WERI-Rb-1 (cell line): ENCODE data around the gene CHRNA10.
A peak's percentile ranks its signal among the peaks of the same experiment; 100 is the strongest.
"Not testable (repeated sequence)": the region's sequence is repeated elsewhere in the genome, so short reads cannot be mapped to it uniquely, and the experiment has no call there.

ENCODE experiments used
- DNase-seq: peaks from one replicate; pipeline ENCODE4 v3.0.0-alpha.2; 2020
- H3K27ac ChIP-seq: fragments of 250-450 bp; sonication (Bioruptor Pico); 2 replicates; pipeline ENCODE4 v1.5.1; 2020; ENCODE audit warnings: mild to moderate bottlenecking, moderate library complexity
- H3K27me3 ChIP-seq: fragments of 250-450 bp; sonication (Bioruptor Pico); 2 replicates; pipeline ENCODE4 v1.5.1; 2021; ENCODE audit warnings: mild to moderate bottlenecking, low read depth, moderate library complexity; ENCODE audit not compliant: insufficient read depth, severe bottlenecking
- H3K36me3 ChIP-seq: fragments of 250-450 bp; sonication (Bioruptor Pico); 2 replicates; pipeline ENCODE4 v1.5.1; 2020; ENCODE audit warnings: mild to moderate bottlenecking, moderate library complexity
- H3K4me3 ChIP-seq: 2 replicates; pipeline ENCODE4 v1.5.1; 2011; ENCODE audit warnings: low read depth, mild to moderate bottlenecking, control low read depth, low read length
- H3K9me3 ChIP-seq: fragments of 250-450 bp; sonication (Bioruptor Pico); 2 replicates; pipeline ENCODE4 v1.5.1; 2021; ENCODE audit warnings: mild to moderate bottlenecking, moderate library complexity; ENCODE audit not compliant: severe bottlenecking
- TF ChIP-seq, protein P1 (sequence below): IDR thresholded peaks from 2 replicates; pipeline ENCODE4 v1.5.1; 2011; ENCODE audit warnings: low read depth, mild to moderate bottlenecking, control low read depth, inconsistent platforms, low read length

CHRNA10 gene

DNA sequence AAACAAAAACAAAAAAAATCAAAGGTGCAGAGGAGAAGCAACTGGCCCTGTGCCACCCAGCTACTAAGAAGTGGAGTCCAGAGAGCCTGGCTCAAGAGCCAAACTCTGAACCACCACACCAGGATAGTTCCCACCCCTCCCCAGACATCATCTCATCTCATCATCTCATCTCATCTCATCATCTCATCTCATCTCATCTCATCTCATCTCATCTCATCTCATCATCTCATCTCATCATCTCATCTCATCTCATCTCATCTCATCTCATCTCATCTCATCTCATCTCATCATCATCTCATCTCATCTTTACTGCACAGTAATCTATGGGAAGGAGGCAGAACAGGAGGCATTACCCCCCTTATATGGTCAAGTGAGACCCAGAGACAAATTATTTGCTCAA lies 8.3 kb downstream of the CHRNA10 start:
- no peaks in the 10 kb centered on the region for H3K9me3 ChIP-seq
- DNase-seq, result no peak
- peaks cover 19% of the 10 kb centered on the region for H3K36me3 ChIP-seq
- H3K27me3 ChIP-seq, result no peaks in the 10 kb centered on the region
- no peak overlapping the region for H3K4me3 ChIP-seq
- TF ChIP-seq, protein P1, sequence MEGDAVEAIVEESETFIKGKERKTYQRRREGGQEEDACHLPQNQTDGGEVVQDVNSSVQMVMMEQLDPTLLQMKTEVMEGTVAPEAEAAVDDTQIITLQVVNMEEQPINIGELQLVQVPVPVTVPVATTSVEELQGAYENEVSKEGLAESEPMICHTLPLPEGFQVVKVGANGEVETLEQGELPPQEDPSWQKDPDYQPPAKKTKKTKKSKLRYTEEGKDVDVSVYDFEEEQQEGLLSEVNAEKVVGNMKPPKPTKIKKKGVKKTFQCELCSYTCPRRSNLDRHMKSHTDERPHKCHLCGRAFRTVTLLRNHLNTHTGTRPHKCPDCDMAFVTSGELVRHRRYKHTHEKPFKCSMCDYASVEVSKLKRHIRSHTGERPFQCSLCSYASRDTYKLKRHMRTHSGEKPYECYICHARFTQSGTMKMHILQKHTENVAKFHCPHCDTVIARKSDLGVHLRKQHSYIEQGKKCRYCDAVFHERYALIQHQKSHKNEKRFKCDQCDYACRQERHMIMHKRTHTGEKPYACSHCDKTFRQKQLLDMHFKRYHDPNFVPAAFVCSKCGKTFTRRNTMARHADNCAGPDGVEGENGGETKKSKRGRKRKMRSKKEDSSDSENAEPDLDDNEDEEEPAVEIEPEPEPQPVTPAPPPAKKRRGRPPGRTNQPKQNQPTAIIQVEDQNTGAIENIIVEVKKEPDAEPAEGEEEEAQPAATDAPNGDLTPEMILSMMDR, result no peak
- no peak overlapping the region for H3K27ac ChIP-seq

DNA sequence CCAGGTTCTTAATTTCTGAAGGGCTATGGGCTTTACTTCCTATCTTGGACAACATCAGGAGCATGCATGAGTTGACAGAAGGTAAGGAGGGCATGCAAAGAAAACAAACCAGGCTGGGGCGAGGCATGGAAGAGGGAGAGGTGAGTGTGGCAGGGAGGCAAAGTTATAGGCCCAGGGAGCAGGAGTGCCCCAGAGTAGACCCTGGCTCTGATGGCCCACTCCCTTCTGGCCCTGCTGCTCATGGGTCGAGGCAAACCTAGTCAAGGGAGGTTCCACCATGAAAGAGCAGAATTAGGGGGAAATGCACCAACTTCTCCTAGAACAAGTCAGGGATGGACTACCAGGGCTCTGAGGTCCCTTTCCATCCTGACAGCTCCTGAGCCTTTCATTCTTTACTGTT lies 10.2 kb downstream of the CHRNA10 start:
- Histone ChIP-seq H3K9me3 (no peaks in the 10 kb centered on the region), H3K36me3 (peaks cover 12% of the 10 kb centered on the region), H3K27ac (no peak overlapping the region), H3K27me3 (no peaks in the 10 kb centered on the region), H3K4me3 (no peak overlapping the region)
- TF ChIP-seq, protein P1, result no peak
- no peak for DNase-seq

DNA sequence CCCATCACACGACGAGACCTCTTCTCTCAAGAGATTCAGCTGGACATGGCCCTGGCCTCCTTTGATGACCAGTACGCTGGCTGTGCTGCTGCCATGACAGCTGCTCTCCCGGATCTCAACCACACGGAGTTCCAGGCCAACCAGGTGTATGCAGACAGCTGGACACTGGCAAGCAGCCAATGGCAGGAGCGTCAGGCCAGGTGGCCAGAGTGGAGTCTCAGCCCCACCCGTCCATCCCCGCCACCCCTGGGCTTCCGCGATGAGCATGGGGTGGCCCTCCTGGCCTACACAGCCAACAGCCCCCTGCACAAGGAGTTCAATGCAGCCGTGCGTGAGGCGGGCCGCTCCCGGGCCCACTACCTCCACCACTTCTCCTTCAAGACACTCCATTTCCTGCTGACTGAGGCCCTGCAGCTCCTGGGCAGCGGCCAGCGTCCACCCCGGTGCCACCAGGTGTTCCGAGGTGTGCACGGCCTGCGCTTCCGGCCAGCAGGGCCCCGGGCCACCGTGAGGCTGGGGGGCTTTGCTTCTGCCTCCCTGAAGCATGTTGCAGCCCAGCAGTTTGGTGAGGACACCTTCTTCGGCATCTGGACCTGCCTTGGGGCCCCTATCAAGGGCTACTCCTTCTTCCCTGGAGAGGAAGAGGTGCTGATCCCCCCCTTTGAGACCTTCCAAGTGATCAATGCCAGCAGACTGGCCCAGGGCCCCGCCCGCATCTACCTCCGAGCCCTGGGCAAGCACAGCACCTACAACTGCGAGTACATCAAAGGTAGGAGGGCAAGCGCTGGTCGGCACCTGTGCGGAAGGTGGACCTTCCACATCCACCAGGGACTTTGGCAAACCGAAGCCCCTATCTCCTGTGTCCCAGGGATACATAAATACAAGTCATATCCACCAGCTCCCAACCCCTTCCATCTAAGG lies 11.3 kb downstream of the CHRNA10 start:
- no peak for DNase-seq
- H3K4me3 ChIP-seq, result no peak overlapping the region
- TF ChIP-seq, protein P1, result no peak
- H3K27ac ChIP-seq, result no peak overlapping the region
- H3K9me3 ChIP-seq, result no peaks in the 10 kb centered on the region
- no peaks in the 10 kb centered on the region for H3K27me3 ChIP-seq
- peaks cover 6% of the 10 kb centered on the region; the same call in 1 of the 2 replicates for H3K36me3 ChIP-seq

DNA sequence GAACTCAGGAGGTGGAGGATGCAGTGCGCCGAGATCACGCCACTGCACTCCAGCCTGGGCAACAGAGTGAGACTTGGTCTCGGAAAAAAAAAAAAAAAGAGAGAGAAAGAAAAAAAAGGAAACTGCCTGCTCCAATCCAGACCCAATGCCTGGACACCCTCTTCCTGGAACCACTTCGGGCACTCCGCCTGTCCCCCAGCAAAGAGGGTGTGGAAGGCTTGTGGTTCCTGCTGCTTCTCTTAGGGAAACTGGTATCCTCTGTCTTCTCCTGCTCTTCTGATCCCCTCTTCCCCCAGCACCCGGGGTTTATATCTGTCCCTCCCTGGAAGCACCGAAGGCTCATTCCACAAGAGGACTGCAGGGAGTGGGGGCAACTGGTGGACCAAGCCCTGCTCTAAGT lies 12.9 kb downstream of the CHRNA10 start:
- H3K9me3 ChIP-seq, result no peaks in the 10 kb centered on the region
- no peak overlapping the region for H3K4me3 ChIP-seq
- no peaks in the 10 kb centered on the region for H3K36me3 ChIP-seq
- no peak overlapping the region for H3K27ac ChIP-seq
- H3K27me3 ChIP-seq, result no peaks in the 10 kb centered on the region
- TF ChIP-seq, protein P1, result no peak
- no peak for DNase-seq

DNA sequence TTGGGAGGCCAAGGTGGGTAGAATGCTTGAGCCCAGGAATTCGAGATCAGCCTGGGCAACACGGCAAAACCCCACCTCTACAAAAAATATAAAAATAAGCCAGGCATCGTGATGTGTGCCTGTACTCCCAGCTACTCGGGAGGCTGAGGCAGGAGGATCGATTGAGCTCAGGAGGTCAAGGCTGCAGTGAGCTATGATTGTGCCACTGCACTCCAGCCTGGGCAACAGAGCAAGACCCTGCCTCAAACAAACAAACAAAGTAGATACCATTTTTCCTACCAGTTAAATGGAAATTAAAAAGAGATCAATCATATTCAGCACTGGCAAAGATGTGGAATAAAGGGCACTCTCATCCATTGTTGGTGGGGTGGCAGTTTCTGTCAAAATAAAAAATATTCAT lies 13.9 kb downstream of the CHRNA10 start:
- not testable (repeated sequence) for H3K36me3 ChIP-seq, H3K4me3 ChIP-seq, H3K27me3 ChIP-seq, H3K9me3 ChIP-seq, DNase-seq, H3K27ac ChIP-seq

DNA sequence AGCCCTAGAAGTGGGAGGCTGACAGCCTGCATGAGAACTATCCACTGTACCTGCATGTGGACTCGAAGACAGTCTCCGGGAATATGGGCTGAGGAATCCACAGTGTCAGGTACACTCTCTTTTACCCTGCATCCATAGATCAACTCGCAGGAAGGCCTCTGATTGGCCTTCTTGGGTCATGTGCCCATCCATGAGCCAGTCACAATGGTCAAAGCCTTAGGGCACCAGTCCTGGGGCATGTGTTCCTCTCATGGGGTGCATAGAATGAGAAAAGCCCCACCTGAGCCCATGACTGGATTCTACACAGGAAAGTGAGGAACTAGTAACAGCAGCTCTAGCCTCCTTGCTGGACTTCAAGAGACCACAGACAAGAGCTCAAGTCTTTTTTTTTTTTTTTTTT lies 15.6 kb downstream of the CHRNA10 start:
- no peak overlapping the region for H3K27ac ChIP-seq
- TF ChIP-seq, protein P1, result no peak
- no peaks in the 10 kb centered on the region for H3K27me3 ChIP-seq
- no peaks in the 10 kb centered on the region for H3K9me3 ChIP-seq
- H3K4me3 ChIP-seq, result no peak overlapping the region
- no peak for DNase-seq
- H3K36me3 ChIP-seq, result no peaks in the 10 kb centered on the region

DNA sequence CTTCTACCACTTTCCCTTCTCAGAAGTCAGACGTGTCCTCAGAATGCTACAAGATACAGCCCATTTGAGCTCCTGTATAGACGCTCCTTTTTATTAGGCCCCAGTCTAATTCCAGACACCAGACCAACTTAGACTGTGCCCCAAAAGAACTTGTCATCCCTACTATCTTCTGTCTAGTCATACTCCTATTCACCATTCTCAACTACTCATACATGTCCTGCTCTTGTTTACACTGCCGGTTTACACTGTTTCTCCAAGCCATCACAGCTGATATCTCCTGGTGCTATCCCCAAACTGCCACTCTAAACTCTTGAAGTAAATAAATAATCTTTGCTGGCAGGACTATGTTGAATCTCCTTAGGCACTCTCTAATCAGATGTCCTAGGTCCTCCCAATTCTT lies 18.7 kb downstream of the CHRNA10 start:
- not testable (repeated sequence) for H3K27me3 ChIP-seq, H3K4me3 ChIP-seq, H3K36me3 ChIP-seq, H3K9me3 ChIP-seq, DNase-seq, H3K27ac ChIP-seq

DNA sequence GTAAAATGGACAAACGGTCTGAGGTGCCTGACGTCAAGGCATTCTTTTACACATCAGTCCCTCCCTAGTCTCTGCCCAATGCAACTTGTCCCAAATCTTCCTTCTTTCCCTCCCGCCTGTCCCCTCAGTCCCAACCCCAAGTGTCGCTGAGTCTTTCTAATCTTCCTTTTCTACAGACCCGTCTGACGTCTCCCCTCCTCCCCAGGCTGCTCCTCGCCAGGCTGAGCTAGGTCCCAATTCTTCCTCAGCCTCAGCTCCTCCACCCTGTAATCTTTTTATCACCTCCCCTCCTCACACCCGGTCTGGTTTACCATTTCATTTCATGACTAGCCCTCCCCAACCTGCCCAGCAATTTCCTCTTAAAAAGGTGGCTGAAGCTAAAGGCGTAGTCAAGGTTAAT lies 21.8 kb downstream of the CHRNA10 start:
- H3K4me3 ChIP-seq, result peak overlapping the region; percentile 24
- H3K36me3 ChIP-seq, H3K9me3 ChIP-seq, H3K27me3 ChIP-seq, H3K27ac ChIP-seq: not testable (repeated sequence)
- peak; percentile 50 for DNase-seq

DNA sequence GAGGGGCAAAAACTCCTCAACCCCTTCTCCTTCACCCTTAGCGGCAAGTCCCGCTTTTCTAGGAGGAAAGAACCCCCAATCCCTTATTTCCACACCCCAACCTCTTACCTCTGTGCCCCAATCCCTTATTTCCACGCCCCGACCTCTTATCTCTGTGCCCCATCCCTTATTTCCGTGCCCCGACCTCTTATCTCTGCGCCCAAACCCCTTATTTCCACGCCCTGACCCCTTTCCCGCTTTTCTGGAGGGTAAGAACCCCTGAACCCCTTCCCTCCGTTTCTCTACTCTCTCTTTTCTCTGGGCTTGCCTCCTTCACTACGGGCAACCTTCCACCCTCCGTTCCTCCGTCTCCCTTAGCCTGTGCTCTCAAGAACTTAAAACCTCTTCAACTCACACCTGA lies 22.3 kb downstream of the CHRNA10 start:
- H3K36me3 ChIP-seq, H3K27ac ChIP-seq, H3K9me3 ChIP-seq, DNase-seq, H3K27me3 ChIP-seq: not testable (repeated sequence)
- H3K4me3 ChIP-seq, result peak overlapping the region; percentile 24
